ENCODE data around the gene DHRSX. TPM values are rescaled to one million over a fixed set of nuclear protein-coding genes. Genes with fewer than 3 reads are reported as not detected.

DHRSX gene
- total and polyA plus RNA-seq, 9 of the 15 experiments (the other 6 are each of a cell fraction or from before 2014, with no cell fraction given) = 0.59 to 11.0 (median 6.2) TPM

DNA sequence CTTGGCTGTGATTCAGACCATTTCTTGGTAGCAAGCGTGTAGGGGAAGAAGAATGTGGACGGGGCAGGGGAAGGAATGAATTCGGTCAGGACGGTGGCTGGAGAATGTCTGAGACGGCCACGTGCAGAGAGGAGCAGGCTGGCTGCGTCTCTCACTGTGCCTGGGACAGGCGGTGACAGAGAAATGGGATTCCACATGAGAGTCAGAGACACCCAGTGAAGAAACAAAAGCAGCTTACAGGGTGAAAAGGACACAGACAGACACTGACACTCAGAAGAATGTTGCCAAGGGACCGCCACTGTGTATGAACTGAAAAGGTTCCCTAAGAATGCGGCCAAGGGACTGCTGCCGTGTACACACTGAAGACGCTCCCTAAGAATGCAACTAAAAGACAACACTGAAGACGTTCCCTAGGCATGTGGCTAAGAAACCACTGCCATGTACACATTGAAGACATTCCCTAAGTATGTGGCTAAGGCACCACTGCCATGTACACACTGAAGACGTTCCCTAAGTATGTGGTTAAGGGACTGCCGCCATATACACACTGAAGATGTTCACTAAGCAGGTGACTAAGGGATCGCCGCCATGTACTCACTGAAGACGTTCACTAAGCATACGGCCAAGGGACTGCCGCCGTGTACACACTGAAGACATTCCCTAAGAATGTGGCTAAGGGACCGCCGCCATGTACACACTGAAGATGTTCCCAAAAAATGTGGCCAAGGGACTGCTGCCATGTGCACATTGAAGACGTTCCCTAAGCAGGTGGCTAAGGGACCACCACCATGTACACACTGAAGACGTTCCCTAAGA is 49.1 kb downstream of the DHRSX start (continued):
- TF ChIP-seq, protein P1, sequence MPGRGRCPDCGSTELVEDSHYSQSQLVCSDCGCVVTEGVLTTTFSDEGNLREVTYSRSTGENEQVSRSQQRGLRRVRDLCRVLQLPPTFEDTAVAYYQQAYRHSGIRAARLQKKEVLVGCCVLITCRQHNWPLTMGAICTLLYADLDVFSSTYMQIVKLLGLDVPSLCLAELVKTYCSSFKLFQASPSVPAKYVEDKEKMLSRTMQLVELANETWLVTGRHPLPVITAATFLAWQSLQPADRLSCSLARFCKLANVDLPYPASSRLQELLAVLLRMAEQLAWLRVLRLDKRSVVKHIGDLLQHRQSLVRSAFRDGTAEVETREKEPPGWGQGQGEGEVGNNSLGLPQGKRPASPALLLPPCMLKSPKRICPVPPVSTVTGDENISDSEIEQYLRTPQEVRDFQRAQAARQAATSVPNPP (IDR thresholded peaks at IDR 0.05; ENCODE audit: borderline replicate concordance, insufficient read depth, insufficient read length) = no peak
- TF ChIP-seq FOXJ2 (tag; IDR thresholded peaks at IDR 0.05) (peak; percentile 63), MTA2 (IDR thresholded peaks at IDR 0.05; ENCODE audit: low read depth) (no peak), ZNF77 (CRISPR knock-in tag; IDR thresholded peaks at IDR 0.05) (no peak), ZNF75A (CRISPR knock-in tag; IDR thresholded peaks at IDR 0.05) (no peak), CBX1 (IDR thresholded peaks at IDR 0.05; ENCODE audit: low read depth) (no peak), JUNB (CRISPR knock-in tag; conservative IDR thresholded peaks at IDR 0.05) (no peak), ZNF764 (CRISPR knock-in tag; IDR thresholded peaks at IDR 0.05; ENCODE audit: low read depth) (no peak), GTF2E2 (tag; IDR thresholded peaks at IDR 0.05) (no peak), DMBX1 (CRISPR knock-in tag; IDR thresholded peaks at IDR 0.05; ENCODE audit: borderline replicate concordance) (no peak), HNRNPUL1 (IDR thresholded peaks at IDR 0.05; ENCODE audit: low read length) (no peak), TCFL5 (CRISPR knock-in tag; conservative IDR thresholded peaks at IDR 0.05) (no peak), ARID3A (IDR thresholded peaks at IDR 0.05; ENCODE audit: borderline replicate concordance, low read depth, low read length) (no peak), RB1 (IDR thresholded peaks at IDR 0.05; ENCODE audit: low read depth) (no peak), CBX2 (IDR thresholded peaks at IDR 0.05; ENCODE audit: insufficient read depth, low read length, poor library complexity, severe bottlenecking) (no peak), ZNF3 (CRISPR knock-in tag; IDR thresholded peaks at IDR 0.05) (no peak), ADNP (tag; IDR thresholded peaks at IDR 0.05) (no peak), KLF10 (CRISPR knock-in tag; IDR thresholded peaks at IDR 0.05) (no peak), NR4A1 (CRISPR knock-in tag; IDR thresholded peaks at IDR 0.05) (no peak), NR4A1 (tag; IDR thresholded peaks at IDR 0.05) (no peak), NFYB (IDR thresholded peaks at IDR 0.05; ENCODE audit: extremely low read depth, insufficient read length) (no peak), FUS (optimal IDR thresholded peaks at IDR 0.05; ENCODE audit: low read depth, low read length) (no peak), RBM17 (IDR thresholded peaks at IDR 0.05; ENCODE audit: borderline replicate concordance, low read depth, low read length) (no peak)
- TF ChIP-seq, protein P2, sequence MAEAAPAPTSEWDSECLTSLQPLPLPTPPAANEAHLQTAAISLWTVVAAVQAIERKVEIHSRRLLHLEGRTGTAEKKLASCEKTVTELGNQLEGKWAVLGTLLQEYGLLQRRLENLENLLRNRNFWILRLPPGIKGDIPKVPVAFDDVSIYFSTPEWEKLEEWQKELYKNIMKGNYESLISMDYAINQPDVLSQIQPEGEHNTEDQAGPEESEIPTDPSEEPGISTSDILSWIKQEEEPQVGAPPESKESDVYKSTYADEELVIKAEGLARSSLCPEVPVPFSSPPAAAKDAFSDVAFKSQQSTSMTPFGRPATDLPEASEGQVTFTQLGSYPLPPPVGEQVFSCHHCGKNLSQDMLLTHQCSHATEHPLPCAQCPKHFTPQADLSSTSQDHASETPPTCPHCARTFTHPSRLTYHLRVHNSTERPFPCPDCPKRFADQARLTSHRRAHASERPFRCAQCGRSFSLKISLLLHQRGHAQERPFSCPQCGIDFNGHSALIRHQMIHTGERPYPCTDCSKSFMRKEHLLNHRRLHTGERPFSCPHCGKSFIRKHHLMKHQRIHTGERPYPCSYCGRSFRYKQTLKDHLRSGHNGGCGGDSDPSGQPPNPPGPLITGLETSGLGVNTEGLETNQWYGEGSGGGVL (CRISPR knock-in tag; IDR thresholded peaks at IDR 0.05) = no peak
